Measurements from ENCODE around the gene ELOVL4. TPM values are rescaled to one million over a fixed set of nuclear protein-coding genes. Genes with fewer than 3 reads are reported as not detected.

ELOVL4 gene
- total RNA-seq, 1 donor from 2014 or later, result 2.0 TPM

DNA sequence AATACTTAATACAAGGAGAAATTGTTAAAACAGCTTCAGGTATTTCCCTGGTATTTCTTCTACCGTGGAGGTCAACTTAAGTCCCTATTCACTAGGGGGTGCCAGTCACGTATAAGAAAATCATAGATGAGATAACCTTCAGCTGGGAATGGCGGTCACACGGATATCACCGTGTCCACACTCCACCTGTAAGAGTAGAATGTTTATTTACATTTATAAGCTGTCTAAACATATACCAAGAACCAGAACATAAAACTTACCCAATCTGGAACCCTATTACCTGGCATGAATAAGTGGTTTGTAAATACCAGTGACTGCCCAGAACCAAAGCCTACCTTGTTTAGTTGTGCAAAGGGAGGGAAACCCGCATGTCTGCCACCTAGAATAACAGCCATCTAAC, 1.9 kb upstream of the ELOVL4 start:
- Mint-ChIP-seq H3K4me1 (ENCODE audit: low read depth) (peaks cover 17% of the 10 kb centered on the region), H3K27me3 (ENCODE audit: insufficient read depth) (peaks cover 34% of the 10 kb centered on the region), H3K36me3 (ENCODE audit: low read depth) (no peaks in the 10 kb centered on the region), H3K27ac (no peak overlapping the region), H3K4me3 (no peak overlapping the region), H3K9me3 (no peaks in the 10 kb centered on the region)
- intact Hi-C loops (cut with micrococcal nuclease), result loop anchor here (1.0 to 10.0 kb wide), 7 partner anchors 145 to 1806 kb away; partner anchors contain the start of genes HMGN3, LCA5 and TENT5A
- DNase-seq (ENCODE audit: low spot score), result peak; percentile 40

DNA sequence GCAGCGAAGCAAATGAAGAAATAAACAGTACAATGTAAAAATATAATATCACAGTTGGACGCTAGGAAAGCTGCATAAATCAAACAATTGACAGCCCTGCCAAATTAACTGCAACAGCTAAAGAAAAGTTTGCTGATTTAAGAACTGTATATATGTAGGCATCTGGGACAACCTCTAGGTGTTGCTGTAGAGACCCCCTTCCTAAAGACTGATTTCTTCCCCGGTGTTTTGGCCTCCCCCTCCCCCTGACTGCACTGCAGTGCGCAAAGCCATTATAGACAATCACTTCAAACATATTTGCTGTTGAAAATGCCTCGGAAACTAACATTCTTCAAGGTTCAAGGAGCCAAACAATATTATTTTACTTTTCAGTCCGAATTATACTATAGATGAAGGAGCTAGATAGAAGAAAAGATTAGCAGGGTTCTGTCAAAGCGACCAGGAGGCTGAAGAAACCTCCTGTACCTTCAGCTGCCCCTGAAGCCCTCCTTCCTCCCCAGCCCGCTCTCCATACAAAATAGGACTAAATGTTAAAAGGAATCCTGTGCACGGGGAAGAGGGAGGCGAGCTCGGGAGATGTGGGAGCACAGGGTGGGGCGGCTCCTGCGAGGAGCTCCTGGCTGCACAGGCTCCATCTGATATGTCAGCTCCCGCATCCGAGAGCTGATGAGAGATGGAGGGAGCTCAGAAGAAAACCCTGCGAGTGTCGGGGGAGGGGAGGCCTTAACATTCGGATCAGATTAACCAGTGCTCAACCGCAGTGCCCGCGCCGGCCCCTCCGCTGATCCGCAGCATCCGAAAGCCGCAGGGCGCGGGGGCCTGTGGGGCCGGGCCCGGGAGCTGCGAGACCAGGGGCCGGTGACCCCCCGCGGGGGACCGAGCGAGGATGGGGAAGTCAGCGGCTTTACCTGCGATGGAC, 822 bp downstream of the ELOVL4 start:
- no peaks in the 10 kb centered on the region for H3K9me3 Mint-ChIP-seq
- peak; percentile 4 for DNase-seq (ENCODE audit: low spot score)
- intact Hi-C loops (cut with micrococcal nuclease), result loop anchor here (1.0 to 10.0 kb wide), 6 partner anchors 58 to 1808 kb away; partner anchors contain the start of genes BCKDHB, HMGN3, LCA5 and TENT5A
- H3K27ac Mint-ChIP-seq, result peak overlapping the region; percentile 54
- peak overlapping the region; percentile 87 for H3K4me3 Mint-ChIP-seq
- H3K4me1 Mint-ChIP-seq (ENCODE audit: low read depth), result peaks cover 28% of the 10 kb centered on the region
- no peaks in the 10 kb centered on the region for H3K36me3 Mint-ChIP-seq (ENCODE audit: low read depth)
- H3K27me3 Mint-ChIP-seq (ENCODE audit: insufficient read depth), result peaks cover 39% of the 10 kb centered on the region

DNA sequence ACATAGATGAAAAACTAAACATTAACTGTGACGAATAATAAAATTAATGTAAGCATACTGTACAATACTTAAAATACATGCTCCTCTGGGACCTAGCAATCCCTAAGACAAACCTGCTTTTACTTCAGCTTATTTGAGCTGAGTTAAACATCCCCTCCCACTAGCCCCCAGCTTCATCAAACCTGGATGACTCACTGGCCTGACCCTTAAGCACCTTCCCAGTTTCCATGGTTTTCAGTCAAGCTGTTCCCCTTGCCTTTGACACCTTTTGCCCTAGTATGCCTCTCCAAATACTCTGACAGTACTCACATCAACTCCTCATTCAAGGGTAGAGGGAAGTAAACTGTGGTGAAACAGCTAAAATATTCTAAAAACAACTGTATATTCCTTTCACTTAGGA, 4.2 kb downstream of the ELOVL4 start:
- DNase-seq (ENCODE audit: low spot score), result no peak
- no peaks in the 10 kb centered on the region for H3K36me3 Mint-ChIP-seq (ENCODE audit: low read depth)
- no peak overlapping the region for H3K4me3 Mint-ChIP-seq
- H3K4me1 Mint-ChIP-seq (ENCODE audit: low read depth), result peaks cover 33% of the 10 kb centered on the region
- peaks cover 28% of the 10 kb centered on the region for H3K27me3 Mint-ChIP-seq (ENCODE audit: insufficient read depth)
- intact Hi-C loops (cut with micrococcal nuclease), result loop anchor here (10.0 kb wide), 1 partner anchor 1812 kb away; the partner anchor contains the start of gene TENT5A
- no peak overlapping the region for H3K27ac Mint-ChIP-seq
- no peaks in the 10 kb centered on the region for H3K9me3 Mint-ChIP-seq

DNA sequence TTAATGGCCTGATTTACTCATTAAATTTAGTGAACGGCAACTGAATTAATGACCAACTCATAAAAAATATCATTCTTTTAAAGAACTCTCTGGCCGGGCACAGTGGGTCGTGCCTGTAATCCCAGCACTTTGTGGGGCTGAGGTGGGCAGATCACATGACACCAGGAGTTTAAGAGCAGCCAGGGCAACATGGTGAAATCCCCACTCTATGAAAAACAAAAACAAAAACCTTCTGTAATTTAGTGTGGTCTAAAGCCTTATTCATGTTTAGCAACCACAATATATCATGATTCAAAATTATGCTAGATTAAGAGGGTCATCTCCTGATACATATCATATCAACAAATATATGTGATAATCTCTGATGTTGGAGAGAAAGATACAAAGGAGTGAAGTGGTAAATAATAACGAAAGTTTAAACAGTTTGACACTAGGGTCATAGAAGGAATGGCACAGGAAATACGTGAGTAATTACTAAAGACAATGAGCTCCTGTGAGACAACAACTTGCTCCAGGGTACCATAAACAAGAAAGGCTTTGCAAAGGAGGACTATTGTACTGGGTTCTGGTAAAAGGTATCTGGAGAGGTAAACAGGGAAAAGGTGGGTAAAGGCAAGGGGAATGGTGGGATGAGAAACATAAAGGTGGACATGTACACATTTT, 5.7 kb downstream of the ELOVL4 start:
- Mint-ChIP-seq H3K36me3 (ENCODE audit: low read depth) (no peaks in the 10 kb centered on the region), H3K27ac (no peak overlapping the region), H3K4me3 (no peak overlapping the region), H3K9me3 (no peaks in the 10 kb centered on the region), H3K4me1 (ENCODE audit: low read depth) (peaks cover 26% of the 10 kb centered on the region), H3K27me3 (ENCODE audit: insufficient read depth) (peaks cover 20% of the 10 kb centered on the region)
- no peak for DNase-seq (ENCODE audit: low spot score)
- intact Hi-C loops (cut with micrococcal nuclease), result loop anchor here (10.0 kb wide), 1 partner anchor 1813 kb away; the partner anchor contains the start of gene TENT5A

DNA sequence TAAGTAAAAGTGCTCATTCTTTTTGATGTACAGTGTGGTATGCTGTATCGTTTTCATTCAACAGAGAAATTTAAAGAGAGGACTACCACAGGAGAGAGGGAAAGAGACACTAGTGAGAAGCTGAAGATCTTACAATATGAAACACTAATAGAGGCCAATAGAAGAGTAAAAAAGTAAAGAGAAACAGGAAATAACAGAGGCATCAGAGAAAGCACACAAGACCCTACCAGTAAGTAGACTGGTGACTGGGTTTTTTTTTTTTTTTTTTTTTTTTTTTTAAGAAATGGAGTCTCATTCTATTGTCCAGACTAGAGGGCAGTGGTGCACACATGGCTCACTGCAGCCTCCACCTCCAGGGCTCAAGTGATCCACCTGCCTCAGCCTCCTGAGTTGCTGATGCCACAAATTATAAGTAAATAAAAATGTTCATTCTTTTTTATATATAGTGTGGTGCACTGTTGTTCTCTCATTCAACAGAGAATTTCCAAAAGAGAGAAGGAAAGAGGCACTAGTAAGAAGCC, 18.8 kb downstream of the ELOVL4 start:
- Mint-ChIP-seq H3K9me3 (no peaks in the 10 kb centered on the region), H3K4me3 (no peak overlapping the region), H3K4me1 (ENCODE audit: low read depth) (peaks cover 6% of the 10 kb centered on the region)

DNA sequence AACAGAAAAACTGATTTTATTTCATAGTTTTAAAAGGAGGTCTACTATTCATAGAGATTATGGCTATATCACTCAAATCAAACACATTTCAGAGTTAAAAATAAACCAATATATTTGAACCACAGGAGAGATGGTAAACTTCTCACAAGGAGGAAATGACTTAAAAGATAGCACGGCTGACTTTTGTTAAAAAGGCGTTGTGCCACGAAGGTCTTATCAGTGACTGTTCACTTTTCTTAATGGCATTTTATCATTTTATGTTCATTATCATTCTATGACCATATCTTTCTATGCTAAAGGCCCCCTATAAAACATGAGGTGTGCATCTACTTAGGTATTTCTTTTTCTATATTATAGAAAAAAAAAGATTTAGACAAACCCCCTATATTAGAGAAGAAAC, 19.6 kb downstream of the ELOVL4 start:
- intact Hi-C loops (cut with micrococcal nuclease), result no loop called here
- Mint-ChIP-seq H3K36me3 (ENCODE audit: low read depth) (no peaks in the 10 kb centered on the region), H3K4me1 (ENCODE audit: low read depth) (peaks cover 6% of the 10 kb centered on the region), H3K4me3 (no peak overlapping the region), H3K9me3 (no peaks in the 10 kb centered on the region), H3K27me3 (ENCODE audit: insufficient read depth) (peaks cover 5% of the 10 kb centered on the region), H3K27ac (no peak overlapping the region)
- DNase-seq (ENCODE audit: low spot score), result no peak

More for the DNA sequence above, 18.8 kb downstream of the ELOVL4 start:
- no peak for DNase-seq (ENCODE audit: low spot score)
- intact Hi-C loops (cut with micrococcal nuclease), result no loop called here
- H3K36me3 Mint-ChIP-seq (ENCODE audit: low read depth), result no peaks in the 10 kb centered on the region
- H3K27me3 Mint-ChIP-seq (ENCODE audit: insufficient read depth), result peaks cover 5% of the 10 kb centered on the region
- H3K27ac Mint-ChIP-seq, result no peak overlapping the region

DNA sequence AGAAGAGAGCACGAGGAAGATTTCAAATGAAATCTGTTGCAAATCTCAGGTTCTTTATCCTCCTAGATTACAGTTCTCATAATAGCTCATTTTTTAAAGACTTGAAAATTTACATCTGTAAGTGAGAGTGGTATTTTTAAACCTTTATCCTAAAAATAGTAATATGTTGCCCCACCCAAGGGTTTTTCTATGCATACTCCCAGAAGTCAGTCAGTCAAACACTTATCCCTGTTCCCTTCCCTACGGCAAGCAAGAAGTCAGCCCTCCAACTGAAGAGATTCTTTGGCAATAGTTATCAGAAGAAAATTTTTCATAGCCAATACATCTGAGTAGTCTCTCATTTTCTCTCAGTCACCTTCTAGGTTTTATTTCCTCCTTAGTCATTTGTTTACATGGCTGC, 24.1 kb downstream of the ELOVL4 start:
- H3K27me3 Mint-ChIP-seq (ENCODE audit: insufficient read depth), result peaks cover 5% of the 10 kb centered on the region
- no peak overlapping the region for H3K27ac Mint-ChIP-seq
- H3K9me3 Mint-ChIP-seq, result no peaks in the 10 kb centered on the region
- peaks cover 3% of the 10 kb centered on the region for H3K4me1 Mint-ChIP-seq (ENCODE audit: low read depth)
- no peak overlapping the region for H3K4me3 Mint-ChIP-seq
- H3K36me3 Mint-ChIP-seq (ENCODE audit: low read depth), result no peaks in the 10 kb centered on the region
- intact Hi-C loops (cut with micrococcal nuclease), result no loop called here
- no peak for DNase-seq (ENCODE audit: low spot score)

DNA sequence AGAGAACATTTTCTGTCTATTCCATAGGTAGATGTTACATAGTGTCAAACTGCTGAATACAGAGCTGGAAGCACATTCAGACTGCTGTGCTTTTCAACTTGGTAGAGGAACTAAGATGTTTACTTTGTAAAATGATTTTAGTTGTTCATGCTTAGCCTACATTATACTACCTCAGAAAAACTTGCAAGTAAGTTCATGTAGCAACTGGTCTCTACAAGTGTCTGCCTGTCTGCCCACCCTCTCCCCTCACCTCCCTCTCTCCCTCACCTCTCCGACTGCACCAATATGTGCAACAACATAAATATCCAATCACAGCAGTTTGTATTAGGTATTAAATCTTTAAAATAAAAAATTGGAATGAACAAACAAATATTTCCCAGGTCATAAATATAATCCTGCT, 25.3 kb downstream of the ELOVL4 start:
- Mint-ChIP-seq H3K27me3 (ENCODE audit: insufficient read depth) (peaks cover 3% of the 10 kb centered on the region), H3K27ac (no peak overlapping the region), H3K4me1 (ENCODE audit: low read depth) (no peaks in the 10 kb centered on the region), H3K36me3 (ENCODE audit: low read depth) (no peaks in the 10 kb centered on the region), H3K4me3 (no peak overlapping the region), H3K9me3 (no peaks in the 10 kb centered on the region)
- no peak for DNase-seq (ENCODE audit: low spot score)
- intact Hi-C loops (cut with micrococcal nuclease), result no loop called here

DNA sequence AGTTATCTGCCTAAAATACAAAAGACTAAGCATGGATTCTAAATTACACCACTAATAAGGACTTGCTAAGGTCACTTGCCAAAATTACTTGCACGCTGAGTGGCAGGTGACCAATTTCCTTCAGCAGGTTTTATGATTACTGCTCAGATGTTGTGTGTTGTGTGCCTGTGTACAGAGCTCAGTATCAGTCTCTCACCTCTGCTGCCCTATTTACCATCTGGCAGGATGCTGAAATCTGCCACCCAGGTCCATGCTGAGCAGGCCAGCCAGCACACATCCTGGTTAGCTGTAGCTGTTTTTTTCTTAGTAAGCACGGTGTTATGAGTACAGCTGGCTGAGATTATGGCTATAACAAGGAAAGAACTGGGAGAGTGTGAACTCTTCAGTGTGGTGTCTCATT, 34.0 kb downstream of the ELOVL4 start:
- no peak overlapping the region for H3K27ac Mint-ChIP-seq
- no peak overlapping the region for H3K4me3 Mint-ChIP-seq
- peaks cover 15% of the 10 kb centered on the region for H3K27me3 Mint-ChIP-seq (ENCODE audit: insufficient read depth)
- intact Hi-C loops (cut with micrococcal nuclease), result no loop called here
- H3K4me1 Mint-ChIP-seq (ENCODE audit: low read depth), result peaks cover 9% of the 10 kb centered on the region
- no peak for DNase-seq (ENCODE audit: low spot score)
- no peaks in the 10 kb centered on the region for H3K9me3 Mint-ChIP-seq
- H3K36me3 Mint-ChIP-seq (ENCODE audit: low read depth), result no peaks in the 10 kb centered on the region

DNA sequence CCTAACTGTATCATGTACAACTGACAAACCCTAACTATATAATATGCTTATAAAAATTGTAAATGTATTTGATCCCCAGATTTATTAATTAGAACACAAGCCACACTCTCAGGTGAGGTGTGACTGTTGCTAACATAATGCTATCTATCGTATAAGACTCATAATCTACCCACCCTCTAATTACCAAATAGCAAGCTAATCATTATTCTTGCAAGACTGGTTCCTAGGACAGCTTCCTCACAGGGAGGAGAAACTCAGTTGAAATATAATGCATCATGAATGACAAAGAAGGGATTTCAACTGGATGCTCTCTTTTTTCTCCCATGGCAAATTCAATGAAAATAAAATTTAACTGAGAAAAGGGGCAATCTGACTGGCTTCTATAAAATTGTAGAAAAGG, 35.4 kb downstream of the ELOVL4 start:
- no peak overlapping the region for H3K4me3 Mint-ChIP-seq
- DNase-seq (ENCODE audit: low spot score), result no peak
- H3K9me3 Mint-ChIP-seq, result no peaks in the 10 kb centered on the region
- intact Hi-C loops (cut with micrococcal nuclease), result no loop called here
- H3K36me3 Mint-ChIP-seq (ENCODE audit: low read depth), result no peaks in the 10 kb centered on the region
- H3K4me1 Mint-ChIP-seq (ENCODE audit: low read depth), result peaks cover 9% of the 10 kb centered on the region
- H3K27ac Mint-ChIP-seq, result no peak overlapping the region
- H3K27me3 Mint-ChIP-seq (ENCODE audit: insufficient read depth), result peaks cover 15% of the 10 kb centered on the region

DNA sequence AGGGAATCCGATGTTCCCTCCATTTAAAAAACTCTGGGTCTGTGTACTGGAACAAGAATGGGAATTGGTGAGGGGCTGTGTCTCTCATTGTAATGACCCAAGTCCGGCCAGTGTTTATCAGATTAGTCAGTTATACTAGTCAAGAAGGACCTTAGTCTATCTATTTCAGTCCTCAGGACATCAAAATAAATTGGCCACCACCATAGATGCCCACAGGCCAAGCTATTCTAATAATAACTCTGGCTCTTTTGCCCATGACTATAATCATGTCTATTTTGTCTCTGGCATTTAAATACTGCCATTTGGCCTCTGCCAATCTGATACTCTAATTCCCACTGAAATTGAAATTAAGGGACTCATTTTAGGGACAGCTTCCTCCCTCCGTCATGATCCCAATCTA, 37.8 kb downstream of the ELOVL4 start:
- Mint-ChIP-seq H3K9me3 (no peaks in the 10 kb centered on the region), H3K27me3 (ENCODE audit: insufficient read depth) (peaks cover 23% of the 10 kb centered on the region), H3K36me3 (ENCODE audit: low read depth) (no peaks in the 10 kb centered on the region), H3K4me1 (ENCODE audit: low read depth) (peaks cover 9% of the 10 kb centered on the region), H3K4me3 (no peak overlapping the region), H3K27ac (no peak overlapping the region)
- DNase-seq (ENCODE audit: low spot score), result no peak
- intact Hi-C loops (cut with micrococcal nuclease), result no loop called here

DNA sequence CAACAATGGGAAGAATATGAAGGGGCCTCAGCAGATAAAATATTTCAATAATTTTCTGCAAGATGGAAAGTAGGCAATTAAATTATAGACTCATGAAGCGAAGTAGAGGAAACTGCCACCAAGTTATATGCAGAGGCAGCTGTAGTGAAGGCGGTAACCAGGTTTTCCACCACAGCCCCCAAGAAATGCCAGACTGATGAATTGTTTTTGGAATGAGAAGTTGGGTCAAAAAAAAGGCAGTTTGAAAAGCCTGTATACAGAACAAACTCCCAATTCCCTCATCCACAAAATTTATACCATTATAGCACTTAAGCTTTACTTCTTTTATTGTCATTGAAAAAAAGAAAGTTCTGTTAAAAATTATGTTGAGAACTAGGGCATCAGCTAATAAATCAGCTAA, 45.3 kb downstream of the ELOVL4 start:
- Mint-ChIP-seq H3K4me1 (ENCODE audit: low read depth) (no peaks in the 10 kb centered on the region), H3K27ac (no peak overlapping the region), H3K36me3 (ENCODE audit: low read depth) (no peaks in the 10 kb centered on the region), H3K27me3 (ENCODE audit: insufficient read depth) (peaks cover 16% of the 10 kb centered on the region), H3K9me3 (no peaks in the 10 kb centered on the region), H3K4me3 (no peak overlapping the region)
- intact Hi-C loops (cut with micrococcal nuclease), result no loop called here
- DNase-seq (ENCODE audit: low spot score), result no peak

DNA sequence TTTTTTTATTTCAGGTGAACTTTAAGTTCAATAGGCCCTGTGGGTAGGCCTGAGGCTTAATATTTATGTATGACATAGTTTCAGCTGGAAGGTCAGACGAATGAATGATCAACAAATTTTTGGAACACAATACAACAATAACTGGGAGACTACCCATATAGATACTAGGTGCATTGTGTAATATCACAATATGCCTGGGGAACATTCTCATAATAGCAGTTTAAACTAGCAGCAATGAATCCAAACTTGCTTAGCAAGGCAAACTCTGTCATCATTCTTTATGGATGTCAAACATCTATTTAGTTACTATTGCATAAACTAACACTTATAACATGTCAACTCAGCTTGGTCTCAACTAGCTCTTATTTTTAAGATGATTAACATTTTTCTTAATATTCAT, 49.3 kb downstream of the ELOVL4 start:
- intact Hi-C loops (cut with micrococcal nuclease), result no loop called here

More for the DNA sequence above, 49.3 kb downstream of the ELOVL4 start:
- no peak overlapping the region for H3K27ac Mint-ChIP-seq
- no peak for DNase-seq (ENCODE audit: low spot score)
- H3K9me3 Mint-ChIP-seq, result no peaks in the 10 kb centered on the region
- H3K4me3 Mint-ChIP-seq, result no peak overlapping the region
- H3K4me1 Mint-ChIP-seq (ENCODE audit: low read depth), result no peaks in the 10 kb centered on the region
- H3K27me3 Mint-ChIP-seq (ENCODE audit: insufficient read depth), result peaks cover 7% of the 10 kb centered on the region
- no peaks in the 10 kb centered on the region for H3K36me3 Mint-ChIP-seq (ENCODE audit: low read depth)
